GM18498 (cell line): ENCODE results near the gene DAAM1.
A peak's percentile ranks its signal among the peaks of the same experiment; 100 is the strongest.

Experiments
- ATAC-seq: cut with Tn5 transposase; IDR thresholded peaks from one replicate; pipeline ENCODE4 v1.9.1; 2021; ENCODE audit warnings: mild to moderate bottlenecking, moderate library complexity; ENCODE audit not compliant: unreplicated experiment

The DAAM1 gene

DNA sequence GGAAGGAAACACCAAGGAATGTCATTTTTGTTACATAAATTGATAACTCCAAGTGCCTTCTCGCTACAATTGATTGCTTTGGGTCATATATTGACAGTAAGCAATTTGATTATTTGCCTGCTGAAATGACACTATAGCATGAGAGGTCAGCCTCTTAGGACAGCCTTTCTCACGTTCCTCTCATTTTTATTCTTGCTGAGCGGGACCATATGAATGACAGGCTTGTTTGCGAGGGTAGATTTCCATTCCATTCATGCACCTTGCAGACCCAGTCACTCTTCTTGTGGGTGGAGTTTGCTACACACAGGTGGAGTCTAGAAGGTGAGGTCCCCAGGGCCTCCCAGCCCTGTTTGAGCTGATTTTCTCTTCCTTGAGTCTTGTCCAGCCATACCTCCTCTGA lies 27.3 kb downstream of the DAAM1 start:
- no peak for ATAC-seq

DNA sequence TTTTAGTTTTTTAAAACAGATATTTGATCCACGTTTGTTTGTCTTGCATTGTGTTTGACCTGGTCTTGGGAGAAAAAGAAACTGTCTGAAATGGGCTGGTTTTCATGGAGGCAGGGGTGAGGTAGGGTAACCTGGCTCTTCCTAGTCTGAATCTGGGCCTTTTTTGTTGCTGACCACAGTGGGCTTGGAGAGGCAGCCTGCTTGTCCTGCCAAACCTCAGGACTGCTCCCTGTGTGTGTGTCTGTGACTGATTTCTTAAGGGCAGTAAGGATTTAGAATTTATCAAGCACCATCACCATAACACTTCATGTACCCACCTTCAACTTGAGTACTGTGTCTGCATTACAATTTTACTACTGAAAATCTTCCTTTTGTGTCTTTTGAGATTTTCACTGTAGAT lies 28.5 kb downstream of the DAAM1 start:
- no peak for ATAC-seq

GRCh38 chr14:59221568-59221967 lies 33.1 kb downstream of the DAAM1 start:
- no peak for ATAC-seq

- no peak for ATAC-seq
These were observed 35.9 kb downstream of the DAAM1 start for GRCh38 chr14:59224341-59224740.

- no peak for ATAC-seq
These were observed 36.8 kb downstream of the DAAM1 start for GRCh38 chr14:59225281-59225680.

DNA sequence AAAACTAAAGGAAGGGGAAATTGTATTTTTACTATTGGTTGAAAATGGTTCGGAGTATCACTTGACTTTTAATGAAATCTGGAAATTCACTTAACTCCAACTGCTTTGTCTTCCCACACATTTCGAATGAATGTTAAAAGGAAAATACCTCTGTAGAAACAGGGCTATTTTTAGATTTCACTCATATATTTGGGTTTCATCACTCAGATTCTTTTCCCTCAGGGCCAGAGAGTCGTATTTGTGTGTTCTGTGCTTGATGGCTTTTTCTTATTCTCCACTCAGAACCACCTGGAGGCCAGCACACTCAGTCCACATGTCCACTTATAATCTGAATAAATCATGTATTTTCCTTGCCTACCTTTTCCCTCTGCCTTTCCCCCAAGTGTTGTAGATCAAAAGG lies 40.0 kb downstream of the DAAM1 start:
- no peak for ATAC-seq

- no peak for ATAC-seq
These were observed 41.4 kb downstream of the DAAM1 start for GRCh38 chr14:59229653-59230406.

- ATAC-seq = no peak
These were observed 47.7 kb downstream of the DAAM1 start for GRCh38 chr14:59236195-59236594.

GRCh38 chr14:59238216-59238615 lies 49.7 kb downstream of the DAAM1 start:
- no peak for ATAC-seq

- no peak for ATAC-seq
These were observed 50.6 kb downstream of the DAAM1 start for GRCh38 chr14:59239022-59239421.

DNA sequence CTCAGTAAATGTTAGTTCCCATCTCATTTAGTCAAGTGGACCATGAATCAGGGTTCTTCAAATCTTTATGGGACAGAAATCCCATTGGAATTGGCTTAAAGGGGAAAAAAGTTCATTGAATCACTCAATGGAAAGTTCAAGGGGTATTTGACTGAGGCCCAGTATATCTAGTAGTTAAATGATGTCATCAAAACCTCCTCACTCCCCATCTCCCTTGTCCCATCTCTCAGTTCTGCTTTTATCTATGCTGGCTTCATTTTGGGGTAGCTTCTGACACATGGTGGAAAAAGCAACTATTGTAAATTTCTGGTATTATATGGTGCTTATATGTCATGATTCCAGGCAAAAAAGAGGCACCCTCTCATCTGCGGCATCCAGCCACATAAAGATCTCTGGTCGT lies 51.9 kb downstream of the DAAM1 start:
- ATAC-seq = peak; percentile 84

DNA sequence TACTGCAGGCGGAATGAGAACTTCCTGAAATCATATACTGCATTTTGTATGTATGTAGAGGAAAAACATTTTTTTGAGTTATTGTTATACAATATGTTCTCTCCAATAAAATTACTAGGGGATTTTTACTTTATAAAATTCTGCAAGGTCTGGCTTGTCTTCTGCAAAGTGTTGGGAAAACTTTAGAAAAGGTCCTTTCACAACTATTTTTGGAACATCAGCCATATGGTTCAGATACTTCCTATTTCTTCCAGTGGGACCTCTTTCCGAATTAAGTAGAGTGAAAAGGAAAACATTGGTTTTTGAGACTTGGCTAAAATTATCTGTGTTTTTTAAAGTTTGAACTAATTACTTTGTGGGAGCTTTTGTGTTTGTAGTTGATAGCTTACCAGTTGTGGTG lies 52.7 kb downstream of the DAAM1 start:
- no peak for ATAC-seq

DNA sequence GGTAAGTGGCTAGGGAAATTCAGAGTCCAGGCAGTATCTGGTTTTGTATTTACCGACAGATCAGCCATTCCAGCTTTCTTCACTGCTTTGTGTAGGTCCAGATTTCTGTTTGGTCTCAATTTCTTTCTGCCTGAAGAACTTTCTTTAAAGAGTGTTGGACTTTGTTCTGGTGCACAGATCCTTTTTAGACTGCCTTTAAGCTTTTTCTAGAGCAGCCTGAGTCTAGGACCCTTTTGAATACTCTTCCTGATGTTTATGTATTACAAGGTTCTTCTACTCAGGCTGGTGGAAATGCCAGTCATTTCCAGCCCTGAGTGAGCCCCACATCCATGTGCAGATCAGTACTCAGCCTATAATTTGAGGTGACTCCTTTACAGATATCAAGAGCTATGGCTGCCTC lies 54.7 kb downstream of the DAAM1 start:
- ATAC-seq = no peak

GRCh38 chr14:59244581-59244980 lies 56.1 kb downstream of the DAAM1 start:
- no peak for ATAC-seq

DNA sequence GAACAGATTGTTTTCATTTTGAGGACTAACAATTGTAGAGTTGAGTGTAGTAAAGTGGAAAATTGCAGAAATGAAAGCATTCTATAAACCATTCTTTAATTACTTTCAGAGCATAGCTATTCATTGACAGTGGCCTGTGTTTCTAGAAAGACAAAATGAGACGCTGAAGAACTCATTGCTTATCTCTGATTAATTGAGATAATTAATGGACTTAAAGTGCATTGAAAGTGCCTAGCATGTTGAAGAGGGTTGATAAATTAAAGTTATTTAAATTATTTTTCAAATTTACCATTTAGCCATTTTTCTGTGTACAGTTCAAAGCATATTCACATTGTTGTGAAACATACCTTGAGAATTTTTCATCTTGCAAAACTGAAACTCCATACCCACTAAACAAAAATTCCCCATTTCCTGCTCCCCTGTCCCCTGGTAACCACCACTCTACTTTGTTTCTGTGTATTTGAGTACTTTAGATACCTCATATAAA lies 57.4 kb downstream of the DAAM1 start:
- ATAC-seq = peak; percentile 79

GRCh38 chr14:59246566-59246965 lies 58.1 kb downstream of the DAAM1 start:
- no peak for ATAC-seq

DNA sequence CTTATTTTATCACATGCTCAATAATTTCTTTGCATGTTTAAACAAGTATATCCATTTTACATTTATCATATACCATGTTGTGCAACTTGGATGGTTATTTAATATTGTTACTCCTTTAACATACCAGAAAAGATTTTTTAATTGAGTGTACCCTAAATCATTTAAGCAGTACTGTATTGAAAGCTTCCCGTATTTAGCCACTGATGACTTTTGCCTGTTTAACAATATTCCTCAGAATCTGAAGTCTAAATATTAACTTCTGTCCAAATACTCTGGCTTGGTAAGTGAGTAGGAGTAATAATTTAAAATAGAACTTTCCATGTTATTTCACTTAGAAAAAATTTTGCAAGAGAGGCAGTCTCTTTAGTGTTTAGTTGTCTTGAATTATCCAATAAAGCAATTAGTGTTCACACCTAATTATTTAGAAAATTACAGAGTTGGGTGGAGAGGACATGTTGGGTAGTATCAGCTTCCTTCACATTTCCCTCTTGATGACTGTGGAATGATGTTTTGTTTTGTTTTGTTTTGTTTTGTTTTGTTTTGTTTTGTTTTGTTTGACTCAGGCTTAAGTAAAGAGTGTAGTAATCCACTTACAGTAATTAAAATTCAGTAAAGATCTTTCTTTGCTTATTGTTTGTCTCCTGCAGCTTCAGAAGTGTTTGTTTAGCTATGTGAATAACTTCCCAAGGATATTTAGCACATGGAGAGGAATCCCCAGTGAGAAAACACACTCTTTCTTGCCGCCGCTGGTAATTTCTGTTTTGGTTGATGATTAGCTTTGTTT lies 59.5 kb downstream of the DAAM1 start:
- ATAC-seq = no peak

- ATAC-seq = no peak
These were observed 60.6 kb downstream of the DAAM1 start for GRCh38 chr14:59249029-59249428.

DNA sequence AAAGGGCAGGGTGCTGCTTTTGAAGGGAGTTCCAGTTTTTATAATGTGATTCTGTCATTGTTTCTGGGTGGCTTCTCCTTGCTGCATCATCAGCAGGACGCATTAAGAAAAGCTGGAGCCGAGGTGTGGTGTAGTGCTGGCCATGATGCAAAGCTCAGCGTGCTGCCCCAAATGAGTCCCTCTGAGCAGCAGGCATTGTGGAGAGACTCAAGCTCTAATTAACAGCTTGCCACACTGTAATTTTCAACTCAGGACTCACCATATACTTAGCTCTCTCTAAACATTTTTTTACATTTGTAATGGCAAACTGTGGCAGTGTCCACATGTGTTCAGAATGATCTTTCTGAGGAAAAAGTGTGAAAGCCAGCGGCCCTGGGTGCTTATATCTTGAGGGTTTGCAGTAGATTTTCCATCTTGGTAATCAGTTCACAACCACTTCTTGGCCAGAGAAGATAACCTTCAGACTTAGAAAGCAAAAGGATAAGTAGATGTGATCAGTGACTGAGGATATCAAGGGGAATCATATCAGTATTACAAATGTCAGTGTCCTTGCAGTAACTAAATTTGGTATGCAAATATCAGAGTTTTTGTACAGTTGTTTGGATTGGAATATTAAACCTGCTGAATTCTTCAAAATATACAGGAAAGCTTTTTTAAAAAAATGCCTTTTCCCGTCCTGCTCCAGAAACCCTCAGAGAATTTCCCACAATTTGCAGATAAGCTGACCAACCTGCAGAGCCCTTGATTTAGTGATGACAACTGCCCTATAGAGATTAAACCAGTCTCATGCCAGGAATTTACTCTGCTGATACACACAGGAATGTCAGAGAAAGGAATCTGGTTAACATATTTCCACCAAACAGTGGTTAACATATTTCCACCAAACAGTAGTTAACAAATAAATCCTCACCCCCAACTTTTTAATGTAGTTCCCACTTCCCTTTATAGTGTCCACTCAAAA lies 63.6 kb downstream of the DAAM1 start:
- no peak for ATAC-seq

- no peak for ATAC-seq
These were observed 64.5 kb downstream of the DAAM1 start for GRCh38 chr14:59252772-59253500.
